DND-41 (cell line): ENCODE results near the gene FGF2.

ENCODE experiments used
- EZH2 ChIP-seq: IDR thresholded peaks from 3 replicates; pipeline ENCODE4 v1.6.1; 2012; ENCODE audit warnings: borderline replicate concordance, low read depth, mild to moderate bottlenecking, moderate library complexity, low read length, inconsistent platforms; ENCODE audit not compliant: severe bottlenecking
- TF ChIP-seq, protein P1 (sequence below): IDR thresholded peaks from 2 replicates; pipeline ENCODE4 v1.5.1; 2012; ENCODE audit warnings: borderline replicate concordance, low read length, moderate library complexity, mild to moderate bottlenecking; ENCODE audit not compliant: poor library complexity, severe bottlenecking; ENCODE audit errors: extremely low read depth

DNA sequence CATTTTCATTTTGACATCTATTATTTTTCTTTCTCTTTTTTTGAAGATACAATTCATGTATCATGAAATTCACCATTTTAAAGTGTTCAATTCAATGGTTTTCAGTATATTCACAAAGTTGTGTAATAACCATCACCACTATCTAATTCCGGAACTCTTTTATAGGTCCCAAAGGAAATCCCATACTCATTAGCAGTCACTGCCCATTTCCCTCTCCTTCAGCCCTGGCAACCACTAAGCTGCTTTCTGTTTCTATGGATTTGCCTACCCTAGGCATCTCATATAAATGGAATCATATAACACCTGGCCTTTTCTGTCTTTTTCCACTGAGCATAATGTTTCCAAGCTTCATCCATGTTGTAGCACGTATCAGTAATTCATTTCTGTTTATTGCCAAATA is 3.2 kb upstream of the FGF2 start:
- TF ChIP-seq, protein P1, sequence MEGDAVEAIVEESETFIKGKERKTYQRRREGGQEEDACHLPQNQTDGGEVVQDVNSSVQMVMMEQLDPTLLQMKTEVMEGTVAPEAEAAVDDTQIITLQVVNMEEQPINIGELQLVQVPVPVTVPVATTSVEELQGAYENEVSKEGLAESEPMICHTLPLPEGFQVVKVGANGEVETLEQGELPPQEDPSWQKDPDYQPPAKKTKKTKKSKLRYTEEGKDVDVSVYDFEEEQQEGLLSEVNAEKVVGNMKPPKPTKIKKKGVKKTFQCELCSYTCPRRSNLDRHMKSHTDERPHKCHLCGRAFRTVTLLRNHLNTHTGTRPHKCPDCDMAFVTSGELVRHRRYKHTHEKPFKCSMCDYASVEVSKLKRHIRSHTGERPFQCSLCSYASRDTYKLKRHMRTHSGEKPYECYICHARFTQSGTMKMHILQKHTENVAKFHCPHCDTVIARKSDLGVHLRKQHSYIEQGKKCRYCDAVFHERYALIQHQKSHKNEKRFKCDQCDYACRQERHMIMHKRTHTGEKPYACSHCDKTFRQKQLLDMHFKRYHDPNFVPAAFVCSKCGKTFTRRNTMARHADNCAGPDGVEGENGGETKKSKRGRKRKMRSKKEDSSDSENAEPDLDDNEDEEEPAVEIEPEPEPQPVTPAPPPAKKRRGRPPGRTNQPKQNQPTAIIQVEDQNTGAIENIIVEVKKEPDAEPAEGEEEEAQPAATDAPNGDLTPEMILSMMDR: no peak
- TF ChIP-seq EZH2: no peak
